Breast epithelium (tissue), 3 donors: Measurements from ENCODE around the gene PRSS2.
"Not testable (repeated sequence)": the region's sequence is repeated elsewhere in the genome, so short reads cannot be mapped to it uniquely, and the experiment has no call there.

Experiments
- POLR2A ChIP-seq: fragments of 450-650 bp; IDR thresholded peaks from one replicate; pipeline ENCODE4 v1.6.1; 2016; ENCODE audit warnings: antibody characterized with exemption, mild to moderate bottlenecking, moderate library complexity
- POLR2AphosphoS5 ChIP-seq, 3 donors: sonication (generic); formaldehyde crosslinking; IDR thresholded peaks; one replicate each; pipeline ENCODE4 v1.6.1; 2017; ENCODE audit warnings: antibody characterized with exemption in 3 of 3
- TF ChIP-seq, protein P1 (sequence below), 3 donors: fragments of 450-650 bp; IDR thresholded peaks; one replicate each; pipeline ENCODE4 v1.5.1; 2016 to 2017; ENCODE audit warnings: antibody characterized with exemption in 3 of 3, mild to moderate bottlenecking in 3 of 3, moderate library complexity in 3 of 3

DNA sequence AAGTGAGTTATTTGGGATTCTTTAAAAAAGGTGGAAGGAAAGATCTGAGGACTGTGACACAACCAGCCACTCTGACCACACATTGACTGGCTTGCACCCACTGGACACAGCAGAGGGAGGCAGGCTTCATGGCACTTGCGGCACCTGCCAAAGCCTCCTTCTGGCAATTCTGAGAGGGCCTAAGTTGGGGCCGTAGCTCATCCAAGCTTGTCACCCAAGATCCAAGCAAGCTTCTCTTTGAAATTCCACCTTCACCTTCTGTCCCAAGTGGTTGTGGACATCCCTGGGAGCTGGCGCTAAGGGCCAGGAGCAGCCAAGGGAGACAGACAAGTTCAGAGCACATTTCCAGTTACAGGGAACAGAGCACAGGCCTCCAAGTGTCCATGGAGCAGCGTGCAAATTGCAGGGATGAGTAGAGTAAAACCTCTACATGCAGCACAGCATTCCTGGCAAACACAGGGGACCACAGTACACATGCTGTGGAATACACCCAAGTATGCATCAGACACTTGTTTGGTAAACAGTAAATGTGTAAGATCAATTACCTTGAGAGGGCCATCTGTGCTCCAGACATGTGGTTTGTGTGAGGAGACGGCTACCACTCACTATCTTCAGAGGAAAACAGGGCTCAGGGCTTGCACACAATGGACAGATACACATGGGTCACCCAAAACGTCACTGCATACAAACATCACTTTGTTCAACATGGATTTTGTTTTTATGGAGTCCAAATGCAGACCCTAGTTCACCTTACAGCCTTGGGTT is 4.8 kb downstream of the PRSS2 start:
- TF ChIP-seq, protein P1, sequence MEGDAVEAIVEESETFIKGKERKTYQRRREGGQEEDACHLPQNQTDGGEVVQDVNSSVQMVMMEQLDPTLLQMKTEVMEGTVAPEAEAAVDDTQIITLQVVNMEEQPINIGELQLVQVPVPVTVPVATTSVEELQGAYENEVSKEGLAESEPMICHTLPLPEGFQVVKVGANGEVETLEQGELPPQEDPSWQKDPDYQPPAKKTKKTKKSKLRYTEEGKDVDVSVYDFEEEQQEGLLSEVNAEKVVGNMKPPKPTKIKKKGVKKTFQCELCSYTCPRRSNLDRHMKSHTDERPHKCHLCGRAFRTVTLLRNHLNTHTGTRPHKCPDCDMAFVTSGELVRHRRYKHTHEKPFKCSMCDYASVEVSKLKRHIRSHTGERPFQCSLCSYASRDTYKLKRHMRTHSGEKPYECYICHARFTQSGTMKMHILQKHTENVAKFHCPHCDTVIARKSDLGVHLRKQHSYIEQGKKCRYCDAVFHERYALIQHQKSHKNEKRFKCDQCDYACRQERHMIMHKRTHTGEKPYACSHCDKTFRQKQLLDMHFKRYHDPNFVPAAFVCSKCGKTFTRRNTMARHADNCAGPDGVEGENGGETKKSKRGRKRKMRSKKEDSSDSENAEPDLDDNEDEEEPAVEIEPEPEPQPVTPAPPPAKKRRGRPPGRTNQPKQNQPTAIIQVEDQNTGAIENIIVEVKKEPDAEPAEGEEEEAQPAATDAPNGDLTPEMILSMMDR (IDR thresholded peaks at IDR 0.05) = not testable (repeated sequence)
- not testable (repeated sequence) for TF ChIP-seq POLR2A; POLR2AphosphoS5 (IDR thresholded peaks at IDR 0.05)
